GM21529 (cell line): ENCODE measurements around the gene NABP2.
"Not testable (repeated sequence)": the region's sequence is repeated elsewhere in the genome, so short reads cannot be mapped to it uniquely, and the experiment has no call there.

Experiments used
- ATAC-seq: cut with Tn5 transposase; IDR thresholded peaks from one replicate; pipeline ENCODE4 v1.9.1; 2021; ENCODE audit not compliant: unreplicated experiment

NABP2 gene

GRCh38 chr12:56243731-56244181, 19.6 kb downstream of the NABP2 start:
- no peak for ATAC-seq

GRCh38 chr12:56244494-56244893, 20.4 kb downstream of the NABP2 start:
- ATAC-seq: no peak

- ATAC-seq: no peak
Measured at GRCh38 chr12:56247923-56248322, 23.8 kb downstream of the NABP2 start.

- no peak for ATAC-seq
Measured at GRCh38 chr12:56248711-56249110, 24.6 kb downstream of the NABP2 start.

- no peak for ATAC-seq
Measured at GRCh38 chr12:56252649-56253048, 28.5 kb downstream of the NABP2 start.

GRCh38 chr12:56253091-56253490, 28.9 kb downstream of the NABP2 start:
- ATAC-seq: no peak

GRCh38 chr12:56255671-56256070, 31.5 kb downstream of the NABP2 start:
- no peak for ATAC-seq

DNA sequence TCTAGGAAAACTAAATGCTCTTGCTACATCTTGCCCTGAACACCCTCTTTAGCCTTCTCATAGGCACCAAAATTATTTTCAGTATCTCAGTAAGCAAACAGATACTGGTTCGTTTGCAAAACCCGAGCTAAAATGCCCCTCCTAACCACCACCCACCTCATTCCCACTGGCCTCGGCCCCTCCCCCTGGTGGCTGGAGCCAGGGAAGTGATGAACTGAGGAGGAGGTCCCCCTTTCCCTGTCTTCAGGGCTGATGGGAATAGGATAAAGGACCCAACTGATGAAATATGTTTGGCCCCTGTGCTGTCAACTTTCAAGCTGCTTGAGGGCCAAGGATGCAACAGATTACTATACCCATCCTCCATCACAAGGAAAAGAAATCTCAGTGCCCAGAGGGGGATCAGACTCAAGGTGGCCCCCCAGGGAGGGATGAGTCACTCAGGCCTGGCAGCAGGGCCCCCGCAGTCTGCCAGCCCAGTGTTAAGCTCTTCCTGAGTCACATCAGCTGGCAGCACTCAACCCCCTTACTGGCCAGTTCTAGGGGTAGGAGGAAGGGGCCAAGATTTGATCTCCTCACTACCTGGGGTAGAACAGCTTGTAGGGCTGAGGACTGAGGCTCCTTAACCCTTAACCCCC, 32.3 kb downstream of the NABP2 start:
- no peak for ATAC-seq

DNA sequence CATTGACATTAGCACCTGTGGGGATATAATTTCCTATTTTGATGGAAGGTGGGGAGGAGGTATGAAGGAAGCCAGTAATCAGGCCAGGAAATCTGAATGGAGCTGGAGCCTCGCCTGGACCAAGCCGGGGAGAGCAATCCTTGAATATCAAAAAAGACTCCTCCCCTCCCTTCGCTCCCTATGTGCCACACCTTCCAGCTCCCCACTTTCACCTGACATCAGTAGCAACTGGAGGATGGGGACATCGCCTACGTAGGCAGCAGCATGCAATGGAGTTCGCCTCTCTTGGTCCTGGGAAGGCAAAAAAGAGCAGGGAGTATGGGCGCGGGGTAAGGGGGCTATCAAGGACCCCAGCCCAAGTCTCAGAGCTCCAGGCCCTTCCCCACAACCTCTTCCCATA, 32.9 kb downstream of the NABP2 start:
- ATAC-seq: no peak

- ATAC-seq: peak; percentile 4
Measured at GRCh38 chr12:56257491-56258067, 33.4 kb downstream of the NABP2 start.

DNA sequence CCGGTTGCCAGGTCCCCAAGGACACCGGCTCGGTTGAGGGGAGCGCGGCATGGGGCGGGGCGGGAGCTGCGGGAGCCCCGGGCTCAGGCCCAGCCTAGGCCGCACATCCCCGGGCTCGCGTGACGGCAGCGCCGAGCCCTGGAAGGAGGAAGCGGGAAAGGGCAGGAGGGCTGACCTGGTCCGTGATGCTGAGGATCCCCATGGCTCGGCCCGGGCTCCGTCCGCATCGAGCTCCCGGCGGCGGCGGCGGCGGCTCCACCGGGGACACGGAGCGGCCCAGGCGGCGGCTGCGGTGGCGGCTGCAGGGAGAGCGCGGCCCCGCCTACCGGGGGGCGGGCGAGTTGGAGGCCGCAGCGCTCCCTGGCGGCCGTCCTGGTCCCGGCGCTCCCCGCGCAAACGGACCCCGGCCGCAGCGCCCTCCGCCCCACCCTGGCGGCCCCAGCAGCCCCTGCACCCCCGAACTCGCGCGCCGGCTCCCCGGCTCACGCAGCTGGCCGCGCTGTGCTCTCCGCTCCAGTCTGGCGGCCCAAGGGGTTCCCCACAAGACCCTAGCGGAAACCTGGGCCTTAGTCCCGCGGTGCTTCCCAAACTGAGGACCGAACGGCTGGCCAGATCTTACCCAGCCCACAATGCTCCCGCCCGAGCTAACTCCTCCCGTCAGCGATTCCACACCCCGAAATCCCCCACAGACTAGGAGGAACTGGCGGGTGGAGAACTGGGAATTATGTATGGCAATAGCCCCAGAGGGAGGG, 34.1 kb downstream of the NABP2 start, which contains the start of gene ANKRD52:
ANKRD52 (minus strand) TSS at position 317 of the 752 bp plus-strand sequence; CDS start at position 202, 115 bp downstream.
- ATAC-seq: peak; percentile 86

DNA sequence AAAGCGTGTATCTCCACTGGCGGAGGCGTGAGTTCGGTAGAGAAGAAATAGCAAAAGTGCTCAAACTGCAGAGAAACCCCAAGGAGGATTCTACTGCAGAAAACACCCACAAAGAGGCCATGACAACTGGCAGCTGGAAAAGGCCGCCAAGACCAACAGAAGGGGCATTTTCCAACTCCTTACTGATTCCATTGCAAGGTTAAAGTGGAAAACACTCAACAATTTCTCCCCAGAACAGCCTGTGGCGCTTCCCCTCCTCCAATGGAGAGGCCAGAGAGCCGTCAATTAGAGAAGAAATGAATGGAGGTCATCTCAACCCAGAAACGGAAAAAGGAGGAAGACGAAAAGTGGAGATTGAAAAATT, 34.7 kb downstream of the NABP2 start:
- no peak for ATAC-seq

DNA sequence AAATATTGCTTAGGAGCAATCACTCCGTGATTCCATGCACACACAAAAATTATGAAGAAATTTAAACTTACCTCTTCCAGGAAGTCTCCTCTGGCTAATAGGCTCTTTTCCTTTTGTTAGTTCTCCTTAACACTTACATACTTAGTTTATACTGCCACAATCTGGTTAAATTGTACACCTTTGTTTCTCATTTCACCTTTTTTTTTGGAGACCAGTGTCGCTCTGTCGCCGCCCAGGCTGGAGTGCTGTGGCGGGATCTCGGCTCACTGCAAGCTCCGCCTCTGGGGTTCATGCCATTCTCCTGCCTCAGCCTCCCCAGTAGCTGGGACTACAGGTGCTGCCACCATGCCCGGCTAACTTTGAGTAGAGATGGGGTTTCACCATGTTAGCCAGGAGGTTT, 36.2 kb downstream of the NABP2 start:
- ATAC-seq: no peak

- no peak for ATAC-seq
Measured at GRCh38 chr12:56260921-56261320, 36.8 kb downstream of the NABP2 start.

DNA sequence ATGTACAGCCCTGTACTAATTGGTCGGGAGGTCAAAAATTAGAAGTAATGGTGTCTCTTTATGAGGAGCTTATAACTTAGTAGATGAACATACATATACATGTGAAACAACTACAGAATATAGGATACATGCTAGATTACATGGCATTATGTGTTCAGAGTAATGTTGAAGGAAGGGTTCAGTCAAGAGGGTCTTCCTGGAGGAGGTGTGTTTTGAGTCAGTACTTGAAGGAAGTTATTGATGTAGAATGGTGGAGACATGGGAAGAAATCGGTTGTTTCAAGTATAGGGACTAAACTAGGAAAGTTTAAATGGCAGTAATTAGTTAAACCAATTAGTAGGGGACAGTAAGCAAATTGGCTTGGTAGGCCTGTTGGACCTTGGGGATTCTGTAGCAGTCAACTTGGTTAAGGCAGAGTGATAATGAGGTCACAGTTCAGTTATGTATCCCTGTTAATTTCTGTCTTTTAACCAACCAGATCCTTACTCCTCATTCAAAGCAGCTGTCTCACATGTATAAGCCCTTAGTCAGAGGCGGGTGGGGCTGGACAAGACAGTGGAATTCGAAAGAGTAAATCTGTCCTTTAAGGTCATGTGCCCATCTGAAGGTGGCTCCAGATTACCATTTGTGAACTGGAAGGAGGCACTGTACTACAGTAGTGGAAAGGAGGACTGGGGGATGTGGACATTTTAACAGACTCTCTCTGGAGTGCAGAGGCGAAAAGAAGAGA, 37.5 kb downstream of the NABP2 start:
- no peak for ATAC-seq

DNA sequence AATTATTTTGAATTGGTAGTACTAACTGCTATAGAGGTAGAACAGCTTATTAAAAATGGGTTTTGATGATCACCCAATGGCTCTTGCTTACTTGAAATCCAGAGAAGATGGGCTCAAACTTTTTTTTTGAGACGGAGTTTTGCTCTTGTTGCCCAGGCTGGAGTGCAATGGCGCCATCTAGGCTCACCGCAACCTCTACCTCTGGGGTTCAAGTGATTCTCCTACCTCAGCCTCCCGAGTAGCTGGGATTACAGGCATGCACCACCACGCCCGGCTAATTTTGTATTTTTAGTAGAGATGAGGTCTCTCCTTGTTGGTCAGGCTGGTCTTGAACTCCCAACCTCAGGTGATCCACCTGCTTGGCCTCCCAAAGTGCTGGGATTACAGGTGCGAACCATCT, 38.8 kb downstream of the NABP2 start:
- not testable (repeated sequence) for ATAC-seq

DNA sequence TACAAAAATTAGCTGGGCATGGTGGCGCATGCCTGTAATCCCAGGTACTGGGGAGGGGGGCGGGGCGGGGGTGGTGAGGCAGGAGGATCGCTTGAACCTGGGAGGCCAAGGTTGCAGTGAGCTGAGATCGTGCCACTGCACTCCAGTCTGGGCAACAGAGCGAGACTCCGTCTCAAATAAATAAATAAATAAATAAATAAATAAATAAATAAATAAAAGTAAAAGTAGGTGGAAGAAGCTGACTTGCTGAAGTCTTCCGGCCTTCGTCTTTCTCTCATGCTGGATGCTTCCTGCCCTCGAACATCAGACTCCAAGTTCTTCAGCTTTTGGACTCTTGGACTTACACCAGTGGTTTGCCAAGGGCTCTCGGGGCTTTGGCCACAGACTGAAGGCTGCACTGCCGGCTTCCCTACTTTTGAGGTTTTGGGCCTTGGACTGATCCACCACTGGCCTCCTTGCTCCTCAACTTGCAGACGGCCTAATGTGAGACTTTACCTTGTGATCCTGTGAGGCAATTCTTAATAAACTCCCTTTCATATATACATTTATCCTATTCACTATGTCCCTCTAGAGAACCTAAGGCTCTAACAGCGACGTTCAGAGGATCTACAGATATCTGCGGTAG, 42.0 kb downstream of the NABP2 start:
- ATAC-seq: not testable (repeated sequence)

DNA sequence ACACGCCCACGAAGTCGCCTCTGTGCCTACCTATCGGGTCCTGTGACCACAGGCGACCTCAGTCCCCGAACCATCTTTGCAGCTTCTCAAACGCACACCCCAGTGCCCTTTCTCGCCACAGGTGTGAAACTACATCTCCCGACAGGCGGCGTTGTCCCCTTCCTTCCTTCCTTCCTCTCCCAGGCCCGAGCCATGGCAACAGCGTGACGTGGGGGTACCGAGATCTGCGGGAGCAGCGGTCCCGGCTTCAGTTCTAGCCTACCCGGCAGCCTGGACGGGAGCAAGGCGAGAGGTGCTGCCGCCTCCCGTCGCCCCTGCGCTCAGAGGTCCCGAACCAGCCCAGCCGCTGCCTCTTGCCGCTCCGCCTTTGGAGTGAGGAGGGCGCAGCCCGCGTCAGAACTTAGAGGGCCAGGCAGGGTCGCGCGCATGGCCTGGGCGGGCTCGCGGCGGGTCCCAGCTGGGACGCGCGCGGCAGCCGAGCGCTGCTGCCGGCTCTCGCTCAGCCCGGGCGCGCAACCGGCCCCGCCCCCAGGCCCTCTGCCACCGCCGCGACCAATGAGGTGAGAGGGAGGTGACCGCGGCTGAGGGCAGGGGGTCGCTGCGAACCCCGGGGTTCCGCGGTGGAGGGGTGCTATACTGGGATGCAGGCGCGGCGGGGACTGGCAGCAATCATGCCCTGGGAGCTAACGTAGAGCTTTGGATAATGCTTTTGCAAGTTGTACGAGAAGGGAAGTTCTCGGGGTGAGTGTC, 42.7 kb downstream of the NABP2 start, which contains the start of gene COQ10A:
COQ10A (plus strand) TSS at position 250 of the 750 bp plus-strand sequence; CDS start at position 427, 177 bp downstream.
- ATAC-seq: peak; percentile 89

- ATAC-seq: no peak
Measured at GRCh38 chr12:56267443-56268071, 43.4 kb downstream of the NABP2 start.

- ATAC-seq: no peak
Measured at GRCh38 chr12:56271031-56271430, 46.9 kb downstream of the NABP2 start.
